CD4-positive, alpha-beta memory T cell (primary cell): ENCODE data around the gene TXK. TPM values are rescaled to one million over a fixed set of nuclear protein-coding genes. Genes with fewer than 3 reads are reported as not detected.

ENCODE experiments used
- CTCF ChIA-PET: fragments of 350-600 bp; sonication (Branson Sonifier 250); formaldehyde crosslinking; loops from one replicate; lab custom pipeline; 2021; ENCODE audit warnings: inconsistent platforms; ENCODE audit not compliant: partially characterized antibody; lab: Charles Lee
- POLR2A ChIA-PET: fragments of 350-600 bp; sonication (Branson Sonifier 250); formaldehyde crosslinking; loops from one replicate; lab custom pipeline; 2021; ENCODE audit not compliant: partially characterized antibody; lab: Charles Lee
- DNase-seq, 5 donors: peaks; one replicate each; pipeline versions ENCODE4 v3.0.0 to v3.0.0-alpha.2; 2020 to 2022; ENCODE audit warnings: mixed read lengths in 1 of 5
- H3K27ac ChIP-seq: one replicate; pipeline ENCODE4 v1.7.0; 2013; ENCODE audit warnings: low read depth, low read length
- H3K27me3 ChIP-seq: 2 replicates; pipeline ENCODE4 v1.7.0; 2013; ENCODE audit warnings: mild to moderate bottlenecking, low read length, moderate library complexity; ENCODE audit not compliant: insufficient read depth
- H3K36me3 ChIP-seq: 2 replicates; pipeline ENCODE4 v1.7.0; 2013; ENCODE audit warnings: mild to moderate bottlenecking, low read length, moderate library complexity; ENCODE audit not compliant: insufficient read depth
- H3K4me1 ChIP-seq: 2 replicates; pipeline ENCODE4 v1.7.0; 2013; ENCODE audit warnings: mild to moderate bottlenecking, low read length, moderate library complexity; ENCODE audit not compliant: insufficient read depth
- H3K4me3 ChIP-seq, 2 donors: one replicate each; pipeline ENCODE4 v1.7.0; 2013; ENCODE audit warnings: low read length in 2 of 2, mild to moderate bottlenecking in 1 of 2
- H3K9me3 ChIP-seq, 2 donors: one replicate each; pipeline ENCODE4 v1.7.0; 2013; ENCODE audit warnings: low read length in 2 of 2, control low read depth in 1 of 2; ENCODE audit not compliant: control insufficient read depth in 1 of 2
- H3K27ac Mint-ChIP-seq, 7 donors: one replicate each; pipeline ENCODE4 v1.8.0; 2020 to 2021; ENCODE audit warnings: mixed read lengths in 7 of 7, mild to moderate bottlenecking in 6 of 7, inconsistent platforms in 3 of 7, moderate library complexity in 3 of 7
- H3K27me3 Mint-ChIP-seq, 2 donors: one replicate each; pipeline ENCODE4 v1.8.0; 2020 to 2021; ENCODE audit warnings: mixed read lengths in 2 of 2
- H3K36me3 Mint-ChIP-seq, 2 donors: one replicate each; pipeline ENCODE4 v1.8.0; 2020 to 2021; ENCODE audit warnings: mixed read lengths in 2 of 2, inconsistent platforms in 1 of 2, mild to moderate bottlenecking in 1 of 2
- H3K4me1 Mint-ChIP-seq, 4 donors: one replicate each; pipeline ENCODE4 v1.8.0; 2020 to 2021; ENCODE audit warnings: mixed read lengths in 4 of 4, mild to moderate bottlenecking in 1 of 4
- H3K4me3 Mint-ChIP-seq, 8 donors: one replicate each; pipeline ENCODE4 v1.8.0; 2020 to 2021; ENCODE audit warnings: mixed read lengths in 8 of 8, mild to moderate bottlenecking in 7 of 8, moderate library complexity in 6 of 8, inconsistent platforms in 3 of 8
- H3K9me3 Mint-ChIP-seq, 8 donors: one replicate each; pipeline ENCODE4 v1.8.0; 2020 to 2021; ENCODE audit warnings: mixed read lengths in 8 of 8, mild to moderate bottlenecking in 5 of 8, inconsistent platforms in 3 of 8, moderate library complexity in 1 of 8
- intact Hi-C: fragments of 100-400 bp; cut with micrococcal nuclease; formaldehyde crosslinking; loops from one replicate; pipeline ENCODE4 v1.15.1; 2023
- polyA plus RNA-seq, 2 donors: library from polyadenylated mRNA; unstranded; fragments of 300-500 nt; fragmentation: Illumina TruSeq; gene quantifications; one replicate each; pipeline ENCODE4 v1.2.3, GENCODE V29; 2021
- total RNA-seq, 2 experiments: library from RNA; stranded (reverse); gene quantifications; one replicate each; pipeline ENCODE4 v1.2.3, GENCODE V29; 2021

Gene TXK
- total and polyA plus RNA-seq, 4 experiments from 2014 or later = 44.8 to 54.0 (median 51.0) TPM

DNA sequence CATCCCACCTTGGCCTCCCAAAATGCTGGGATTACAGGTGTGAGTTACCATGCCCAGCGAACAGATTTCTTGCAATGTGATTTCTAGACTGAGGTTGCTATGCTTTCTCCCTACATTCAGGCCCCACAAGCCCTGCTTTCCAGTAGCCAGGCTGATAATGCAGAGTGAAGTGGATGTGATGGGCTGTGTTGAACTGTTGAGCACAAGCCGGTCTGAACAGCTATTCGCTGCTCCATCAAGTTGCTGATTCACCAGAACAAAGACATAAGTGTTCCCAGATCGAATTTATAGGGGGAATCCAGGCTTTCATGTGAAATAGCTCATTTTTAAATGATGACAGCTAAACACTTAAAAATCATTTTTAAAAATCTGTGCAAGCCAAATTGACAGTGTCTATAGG is 109.5 kb downstream of the TXK start:
- no peaks in the 10 kb centered on the region for H3K36me3 ChIP-seq
- H3K4me3 Mint-ChIP-seq = no peak overlapping the region
- H3K4me3 ChIP-seq = no peak overlapping the region
- no peaks in the 10 kb centered on the region for H3K27me3 ChIP-seq
- H3K9me3 Mint-ChIP-seq = peaks cover 0 to 2% (median 0%) of the 10 kb centered on the region in 8 donors
- H3K9me3 ChIP-seq = no peaks in the 10 kb centered on the region
- H3K27me3 Mint-ChIP-seq = peaks cover 0 to 3% of the 10 kb centered on the region in 2 donors
- no peaks in the 10 kb centered on the region for H3K4me1 ChIP-seq
- CTCF ChIA-PET = interaction anchor here (0.6 to 1.4 kb wide), 3 partner anchors 9 to 586 kb away, joined by 3 to 5 read pairs (median 4); no protein-coding TSS in a partner anchor
- DNase-seq = no peak
- H3K27ac Mint-ChIP-seq = no peak overlapping the region
- POLR2A ChIA-PET = no interaction called here
- peaks cover 0 to 15% (median 3%) of the 10 kb centered on the region in 4 donors for H3K4me1 Mint-ChIP-seq
- intact Hi-C loops = no loop called here
- H3K36me3 Mint-ChIP-seq = no peaks in the 10 kb centered on the region
- no peak overlapping the region for H3K27ac ChIP-seq

- no peak overlapping the region for H3K27ac Mint-ChIP-seq
- ChIA-PET POLR2A (no interaction called here), CTCF (no interaction called here)
- H3K4me3 Mint-ChIP-seq = no peak overlapping the region
- H3K27me3 Mint-ChIP-seq = peaks cover under 1 to 7% of the 10 kb centered on the region in 2 donors
- no peak overlapping the region for H3K4me3 ChIP-seq
- no peak for DNase-seq
- no peaks in the 10 kb centered on the region for H3K36me3 ChIP-seq
- H3K36me3 Mint-ChIP-seq = no peaks in the 10 kb centered on the region
- H3K4me1 Mint-ChIP-seq = peaks cover 0 to 4% (median 3%) of the 10 kb centered on the region in 4 donors
- no peaks in the 10 kb centered on the region for H3K27me3 ChIP-seq
- H3K4me1 ChIP-seq = peaks cover 2% of the 10 kb centered on the region
- intact Hi-C loops = no loop called here
- no peak overlapping the region for H3K27ac ChIP-seq
- H3K9me3 ChIP-seq = no peaks in the 10 kb centered on the region
- peaks cover 0 to 2% (median 0%) of the 10 kb centered on the region in 8 donors for H3K9me3 Mint-ChIP-seq
Observed at GRCh38 chr4:48022192-48022799, 111.8 kb downstream of the TXK start.

DNA sequence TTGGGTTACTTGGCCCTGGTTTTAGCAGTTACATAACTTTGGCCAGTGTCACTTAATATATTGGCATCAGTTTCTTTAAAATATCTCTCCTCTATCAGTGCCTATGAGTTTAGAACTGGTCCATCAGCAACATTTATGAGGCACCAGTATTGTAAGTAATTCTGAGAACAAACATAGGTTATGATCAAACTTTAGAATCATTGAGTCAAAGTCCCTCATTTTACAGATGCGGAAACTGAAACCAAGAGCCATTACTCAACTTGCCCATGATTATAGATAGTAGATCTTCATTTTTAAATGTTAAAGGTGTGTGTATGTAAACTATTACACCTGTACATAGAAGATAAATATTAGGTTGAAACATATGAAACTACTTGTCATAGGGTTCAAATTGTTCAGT is 113.0 kb downstream of the TXK start:
- Mint-ChIP-seq H3K4me1 (peaks cover under 1 to 6% (median 5%) of the 10 kb centered on the region in 4 donors), H3K27ac (no peak overlapping the region), H3K4me3 (peak overlapping the region in 1 of 8 donors; percentile 1), H3K9me3 (peaks cover 0 to 2% (median 0%) of the 10 kb centered on the region in 8 donors), H3K27me3 (peaks cover 1 to 8% of the 10 kb centered on the region in 2 donors), H3K36me3 (no peaks in the 10 kb centered on the region)
- ChIA-PET POLR2A (no interaction called here), CTCF (interaction anchor here (3.9 kb wide), 1 partner anchor 13 kb away, joined by 41 read pairs; no protein-coding TSS in a partner anchor)
- DNase-seq = no peak
- intact Hi-C loops = no loop called here
- no peaks in the 10 kb centered on the region for H3K9me3 ChIP-seq
- no peak overlapping the region for H3K4me3 ChIP-seq
- peaks cover 9% of the 10 kb centered on the region for H3K4me1 ChIP-seq
- no peaks in the 10 kb centered on the region for H3K27me3 ChIP-seq
- no peak overlapping the region for H3K27ac ChIP-seq
- H3K36me3 ChIP-seq = no peaks in the 10 kb centered on the region

DNA sequence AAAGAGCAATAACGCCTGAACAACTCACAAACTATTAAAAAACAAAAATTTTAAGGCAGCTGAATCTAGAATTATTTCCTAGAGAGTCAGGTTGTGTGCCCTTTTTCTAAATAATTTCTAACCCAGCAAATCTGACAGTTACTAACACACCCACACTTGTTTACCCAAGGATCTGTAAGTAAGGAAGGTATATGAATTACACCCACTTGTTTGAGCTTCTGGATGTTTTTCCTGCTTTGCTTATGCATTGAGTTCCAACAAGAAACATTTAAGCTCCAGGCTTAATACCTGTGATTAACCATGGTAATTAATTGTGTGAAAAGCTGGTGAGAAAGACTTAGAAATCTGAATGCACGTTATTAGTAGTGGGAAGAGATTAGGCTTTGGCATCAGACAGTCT is 115.9 kb downstream of the TXK start:
- Histone ChIP-seq H3K27me3 (no peaks in the 10 kb centered on the region), H3K27ac (no peak overlapping the region), H3K4me3 (no peak overlapping the region), H3K36me3 (no peaks in the 10 kb centered on the region), H3K9me3 (no peaks in the 10 kb centered on the region), H3K4me1 (peaks cover 16% of the 10 kb centered on the region)
- POLR2A ChIA-PET = interaction anchor here (0.6 kb wide), 1 partner anchor 84 kb away, joined by 4 read pairs; no protein-coding TSS in a partner anchor
- peaks cover 7 to 11% of the 10 kb centered on the region in 2 donors for H3K27me3 Mint-ChIP-seq
- DNase-seq = no peak
- peaks cover 0 to 2% (median 0%) of the 10 kb centered on the region in 8 donors for H3K9me3 Mint-ChIP-seq
- H3K27ac Mint-ChIP-seq = no peak overlapping the region
- intact Hi-C loops = loop anchor here (5.0 kb wide), 2 partner anchors 106 to 249 kb away; partner anchors contain the start of genes NFXL1 and TEC
- H3K36me3 Mint-ChIP-seq = no peaks in the 10 kb centered on the region
- CTCF ChIA-PET = interaction anchor here (0.7 to 3.9 kb wide), 3 partner anchors 13 to 27 kb away, joined by 3 to 41 read pairs (median 3); no protein-coding TSS in a partner anchor
- peaks cover 4 to 12% (median 9%) of the 10 kb centered on the region in 4 donors for H3K4me1 Mint-ChIP-seq
- no peak overlapping the region for H3K4me3 Mint-ChIP-seq

DNA sequence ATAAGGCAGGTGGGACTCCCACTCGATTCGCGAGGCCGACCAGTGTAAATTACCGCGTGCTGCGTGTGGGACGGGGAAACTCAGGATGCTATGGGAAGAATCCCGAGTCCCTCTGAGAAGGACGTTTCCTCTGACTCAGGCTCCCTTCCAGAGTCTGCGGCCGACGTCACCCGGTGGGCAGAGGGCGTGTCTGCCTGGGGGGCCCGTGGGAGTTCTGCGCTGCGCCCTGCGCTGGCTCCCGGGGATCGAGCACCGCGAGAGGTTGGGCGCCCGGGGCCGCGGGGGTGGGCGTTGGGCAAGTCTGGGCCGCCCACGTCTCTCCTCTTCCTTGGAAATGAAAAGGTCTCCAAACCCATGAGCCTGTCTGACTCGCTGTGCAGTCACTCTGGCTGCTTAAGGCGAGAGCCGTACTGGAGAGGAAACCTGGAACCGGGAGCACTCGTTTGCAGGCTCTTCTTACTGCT is 116.9 kb downstream of the TXK start:
- intact Hi-C loops = loop anchor here (5.0 kb wide), 2 partner anchors 105 to 250 kb away; partner anchors contain the start of genes NFXL1 and TEC
- ChIA-PET POLR2A (no interaction called here), CTCF (interaction anchor here (3.9 kb wide), 1 partner anchor 17 kb away, joined by 41 read pairs; no protein-coding TSS in a partner anchor)
- H3K4me1 Mint-ChIP-seq = peaks cover 4 to 12% (median 9%) of the 10 kb centered on the region in 4 donors
- peak overlapping the region in 4 of 7 donors; percentile 6 to 47 (median 22) for H3K27ac Mint-ChIP-seq
- peaks cover 8 to 12% of the 10 kb centered on the region in 2 donors for H3K27me3 Mint-ChIP-seq
- Histone ChIP-seq H3K27ac (no peak overlapping the region), H3K36me3 (no peaks in the 10 kb centered on the region), H3K27me3 (no peaks in the 10 kb centered on the region), H3K4me1 (peaks cover 16% of the 10 kb centered on the region), H3K4me3 (peak overlapping the region in 1 of 2 donors; percentile 57), H3K9me3 (no peaks in the 10 kb centered on the region)
- DNase-seq = peak; percentile 3 to 36 (median 6)
- no peaks in the 10 kb centered on the region for H3K36me3 Mint-ChIP-seq
- H3K4me3 Mint-ChIP-seq = peak overlapping the region; percentile 74 to 92 (median 84)
- H3K9me3 Mint-ChIP-seq = peaks cover 0 to 2% (median 0%) of the 10 kb centered on the region in 8 donors

Other genes starting within 250 kb of the TXK start
- 10 to 100 TPM; 16.6 to 21.1 TPM for gene NFXL1, start 219.7 kb downstream of the TXK start, total RNA-seq
- gene NFXL1, start 219.7 kb downstream of the TXK start, polyA plus RNA-seq = 1 to 10 TPM; 7.7 to 8.8 TPM
- not detected for gene CNGA1, start 117.6 kb downstream of the TXK start, total RNA-seq
- gene CNGA1, start 117.6 kb downstream of the TXK start, polyA plus RNA-seq = not detected
- gene NIPAL1, start 117.5 kb downstream of the TXK start, total RNA-seq = 1 to 10 TPM; 3.0 to 3.3 TPM
- gene NIPAL1, start 117.5 kb downstream of the TXK start, polyA plus RNA-seq = under 1 TPM; 0.65 TPM
- 1 to 10 TPM; 3.7 to 4.2 TPM for gene TEC, start 135.6 kb upstream of the TXK start, total RNA-seq
- under 1 TPM; 0.87 to 0.89 TPM for gene TEC, start 135.6 kb upstream of the TXK start, polyA plus RNA-seq
- gene SLAIN2, start 207.3 kb upstream of the TXK start, total RNA-seq = 10 to 100 TPM; 84.4 to 87.5 TPM
- 10 to 100 TPM; 24.2 to 27.1 TPM for gene SLAIN2, start 207.3 kb upstream of the TXK start, polyA plus RNA-seq